Neural progenitor cell (in vitro differentiated cells): ENCODE measurements around the gene FRMD5.

Source experiments
- CTCF ChIP-seq: fragments of 200-600 bp; sonication (generic); IDR thresholded peaks from 2 replicates; pipeline ENCODE4 v1.5.1; 2017; ENCODE audit warnings: antibody characterized with exemption, mild to moderate bottlenecking
- EZH2 ChIP-seq: fragments of 200-600 bp; sonication (generic); IDR thresholded peaks from 2 replicates; pipeline ENCODE4 v1.6.1; 2017; ENCODE audit warnings: antibody characterized with exemption, mild to moderate bottlenecking, moderate library complexity

DNA sequence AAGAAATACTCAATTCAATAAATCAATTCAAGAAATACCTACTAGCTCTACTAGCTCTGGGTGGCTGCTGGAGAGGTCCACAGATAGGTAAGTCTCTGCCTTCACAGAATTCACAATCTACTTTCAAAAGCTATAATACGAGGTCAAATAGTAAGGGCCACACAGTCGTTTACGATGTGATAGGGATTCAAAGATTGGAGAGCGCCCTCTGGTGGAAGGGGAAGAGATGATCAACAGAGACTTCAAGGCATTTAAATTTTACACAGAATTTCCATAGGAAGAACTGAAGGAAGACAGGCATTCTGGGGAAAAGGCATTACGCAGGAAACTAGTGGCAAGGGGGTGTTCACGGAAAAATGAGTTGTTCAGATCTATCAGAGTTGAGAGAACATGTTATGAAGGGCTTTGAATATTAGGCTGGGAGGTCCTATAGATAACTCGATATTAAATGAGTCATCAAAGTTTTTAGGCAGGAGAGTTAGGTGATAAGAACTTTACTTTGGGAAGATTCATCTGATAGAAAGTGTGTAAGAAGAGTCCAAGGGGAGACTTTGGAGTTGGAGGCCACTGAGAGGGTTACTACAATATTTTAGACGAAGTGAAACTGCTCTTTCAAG, 128.8 kb downstream of the FRMD5 start:
- TF ChIP-seq EZH2, result no peak
- peak; percentile 94 for TF ChIP-seq CTCF
